Measurements from ENCODE around the gene ACTL8. TPM values are rescaled to one million over a fixed set of nuclear protein-coding genes. Genes with fewer than 3 reads are reported as not detected.

The ACTL8 gene
- total RNA-seq, 1 donor from 2014 or later = 0.26 TPM

GRCh38 chr1:17791055-17791390 is 35.9 kb downstream of the ACTL8 start:
- no peaks in the 10 kb centered on the region for H3K4me1 Mint-ChIP-seq (ENCODE audit: unreplicated experiment)

GRCh38 chr1:17791480-17791879 is 36.3 kb downstream of the ACTL8 start:
- no peak overlapping the region for H3K27ac Mint-ChIP-seq (ENCODE audit: unreplicated experiment)
- H3K27me3 Mint-ChIP-seq (ENCODE audit: unreplicated experiment) = peaks cover 3% of the 10 kb centered on the region
- TF ChIP-seq CTCF (IDR thresholded peaks at IDR 0.05; ENCODE audit: unreplicated experiment) = no peak
- H3K9me3 Mint-ChIP-seq (ENCODE audit: unreplicated experiment) = no peaks in the 10 kb centered on the region
- H3K36me3 Mint-ChIP-seq (ENCODE audit: low read depth, unreplicated experiment) = no peaks in the 10 kb centered on the region
- no peaks in the 10 kb centered on the region for H3K4me1 Mint-ChIP-seq (ENCODE audit: unreplicated experiment)
- H3K4me3 Mint-ChIP-seq (ENCODE audit: unreplicated experiment) = no peak overlapping the region
- DNase-seq (ENCODE audit: low spot score) = no peak

More at GRCh38 chr1:17791055-17791390, 35.9 kb downstream of the ACTL8 start:
- no peaks in the 10 kb centered on the region for H3K36me3 Mint-ChIP-seq (ENCODE audit: low read depth, unreplicated experiment)
- no peak for TF ChIP-seq CTCF (IDR thresholded peaks at IDR 0.05; ENCODE audit: unreplicated experiment)
- no peak for DNase-seq (ENCODE audit: low spot score)
- H3K4me3 Mint-ChIP-seq (ENCODE audit: unreplicated experiment) = no peak overlapping the region
- no peaks in the 10 kb centered on the region for H3K9me3 Mint-ChIP-seq (ENCODE audit: unreplicated experiment)
- H3K27ac Mint-ChIP-seq (ENCODE audit: unreplicated experiment) = no peak overlapping the region
- H3K27me3 Mint-ChIP-seq (ENCODE audit: unreplicated experiment) = no peaks in the 10 kb centered on the region

- H3K36me3 Mint-ChIP-seq (ENCODE audit: low read depth, unreplicated experiment) = no peaks in the 10 kb centered on the region
- H3K27ac Mint-ChIP-seq (ENCODE audit: unreplicated experiment) = no peak overlapping the region
- no peak overlapping the region for H3K4me3 Mint-ChIP-seq (ENCODE audit: unreplicated experiment)
- no peak for TF ChIP-seq CTCF (IDR thresholded peaks at IDR 0.05; ENCODE audit: unreplicated experiment)
- H3K27me3 Mint-ChIP-seq (ENCODE audit: unreplicated experiment) = peaks cover 3% of the 10 kb centered on the region
- no peaks in the 10 kb centered on the region for H3K9me3 Mint-ChIP-seq (ENCODE audit: unreplicated experiment)
- H3K4me1 Mint-ChIP-seq (ENCODE audit: unreplicated experiment) = peaks cover 2% of the 10 kb centered on the region
- no peak for DNase-seq (ENCODE audit: low spot score)
These were observed 37.3 kb downstream of the ACTL8 start for GRCh38 chr1:17792421-17792820.

GRCh38 chr1:17795081-17795809 is 40.1 kb downstream of the ACTL8 start:
- Mint-ChIP-seq H3K4me1 (ENCODE audit: unreplicated experiment) (peaks cover 7% of the 10 kb centered on the region), H3K36me3 (ENCODE audit: low read depth, unreplicated experiment) (no peaks in the 10 kb centered on the region), H3K9me3 (ENCODE audit: unreplicated experiment) (no peaks in the 10 kb centered on the region), H3K27ac (ENCODE audit: unreplicated experiment) (no peak overlapping the region), H3K4me3 (ENCODE audit: unreplicated experiment) (no peak overlapping the region), H3K27me3 (ENCODE audit: unreplicated experiment) (peaks cover 5% of the 10 kb centered on the region)
- TF ChIP-seq CTCF (IDR thresholded peaks at IDR 0.05; ENCODE audit: unreplicated experiment) = no peak
- DNase-seq (ENCODE audit: low spot score) = no peak

- no peaks in the 10 kb centered on the region for H3K36me3 Mint-ChIP-seq (ENCODE audit: low read depth, unreplicated experiment)
- no peak for DNase-seq (ENCODE audit: low spot score)
- no peak for TF ChIP-seq CTCF (IDR thresholded peaks at IDR 0.05; ENCODE audit: unreplicated experiment)
- no peaks in the 10 kb centered on the region for H3K9me3 Mint-ChIP-seq (ENCODE audit: unreplicated experiment)
- no peak overlapping the region for H3K27ac Mint-ChIP-seq (ENCODE audit: unreplicated experiment)
- H3K27me3 Mint-ChIP-seq (ENCODE audit: unreplicated experiment) = peaks cover 5% of the 10 kb centered on the region
- H3K4me3 Mint-ChIP-seq (ENCODE audit: unreplicated experiment) = no peak overlapping the region
- H3K4me1 Mint-ChIP-seq (ENCODE audit: unreplicated experiment) = peaks cover 7% of the 10 kb centered on the region
These were observed 40.9 kb downstream of the ACTL8 start for GRCh38 chr1:17795836-17796645.
